HG02610 (cell line): Measurements from ENCODE around the gene RGS16.

Experiments used
- ATAC-seq: cut with Tn5 transposase; IDR thresholded peaks from one replicate; pipeline ENCODE4 v1.9.1; 2021; ENCODE audit warnings: mild to moderate bottlenecking, moderate library complexity; ENCODE audit not compliant: unreplicated experiment

RGS16 gene

GRCh38 chr1:182610606-182611194, 6.5 kb upstream of the RGS16 start:
- no peak for ATAC-seq

GRCh38 chr1:182608845-182609610, 4.8 kb upstream of the RGS16 start:
- ATAC-seq = no peak

GRCh38 chr1:182608236-182608635, 4.0 kb upstream of the RGS16 start:
- ATAC-seq = no peak

- no peak for ATAC-seq
These were observed 3.4 kb upstream of the RGS16 start for GRCh38 chr1:182607566-182607965.

- peak; percentile 1 for ATAC-seq
These were observed 479 bp downstream of the RGS16 start for GRCh38 chr1:182603646-182604174.

- no peak for ATAC-seq
These were observed 1.1 kb downstream of the RGS16 start for GRCh38 chr1:182602935-182603645.

- ATAC-seq = no peak
These were observed 2.3 kb downstream of the RGS16 start for GRCh38 chr1:182601913-182602312.

- ATAC-seq = no peak
These were observed 2.8 kb downstream of the RGS16 start for GRCh38 chr1:182601416-182601786.

- ATAC-seq = no peak
These were observed 3.3 kb downstream of the RGS16 start for GRCh38 chr1:182600745-182601415.

- ATAC-seq = no peak
These were observed 4.0 kb downstream of the RGS16 start for GRCh38 chr1:182600036-182600713.

GRCh38 chr1:182599339-182599738, 4.8 kb downstream of the RGS16 start:
- ATAC-seq = no peak

- ATAC-seq = no peak
These were observed 5.9 kb downstream of the RGS16 start for GRCh38 chr1:182598296-182598695.

- no peak for ATAC-seq
These were observed 7.3 kb downstream of the RGS16 start for GRCh38 chr1:182596934-182597333.

- ATAC-seq = no peak
These were observed 8.4 kb downstream of the RGS16 start for GRCh38 chr1:182595641-182596240.

GRCh38 chr1:182589931-182590330, 14.3 kb downstream of the RGS16 start:
- no peak for ATAC-seq

- ATAC-seq = no peak
These were observed 14.7 kb downstream of the RGS16 start for GRCh38 chr1:182589520-182589919.

- peak; percentile 91 for ATAC-seq
These were observed 15.4 kb downstream of the RGS16 start, which contains the start of gene RNASEL for GRCh38 chr1:182588500-182589396. Gene RNASEL (minus strand): TSS chr1:182589256. CDS start chr1:182586806, 2,450 bp downstream.

- no peak for ATAC-seq
These were observed 16.3 kb downstream of the RGS16 start for GRCh38 chr1:182587666-182588499.
